Activated gamma-delta T cell (primary cell): ENCODE data around the gene SLA2.
A peak's percentile ranks its signal among the peaks of the same experiment; 100 is the strongest.
"Not testable (repeated sequence)": the region's sequence is repeated elsewhere in the genome, so short reads cannot be mapped to it uniquely, and the experiment has no call there.

ENCODE experiments used
- DNase-seq: peaks from one replicate; lab custom pipeline; 2025; lab: John Stamatoyannopoulos, UW

SLA2 gene

GRCh38 chr20:36574366-36575135 lies 71.4 kb downstream of the SLA2 start:
- DNase-seq: peak; percentile 34

GRCh38 chr20:36573798-36574365 lies 72.1 kb downstream of the SLA2 start:
- DNase-seq: peak; percentile 35

DNA sequence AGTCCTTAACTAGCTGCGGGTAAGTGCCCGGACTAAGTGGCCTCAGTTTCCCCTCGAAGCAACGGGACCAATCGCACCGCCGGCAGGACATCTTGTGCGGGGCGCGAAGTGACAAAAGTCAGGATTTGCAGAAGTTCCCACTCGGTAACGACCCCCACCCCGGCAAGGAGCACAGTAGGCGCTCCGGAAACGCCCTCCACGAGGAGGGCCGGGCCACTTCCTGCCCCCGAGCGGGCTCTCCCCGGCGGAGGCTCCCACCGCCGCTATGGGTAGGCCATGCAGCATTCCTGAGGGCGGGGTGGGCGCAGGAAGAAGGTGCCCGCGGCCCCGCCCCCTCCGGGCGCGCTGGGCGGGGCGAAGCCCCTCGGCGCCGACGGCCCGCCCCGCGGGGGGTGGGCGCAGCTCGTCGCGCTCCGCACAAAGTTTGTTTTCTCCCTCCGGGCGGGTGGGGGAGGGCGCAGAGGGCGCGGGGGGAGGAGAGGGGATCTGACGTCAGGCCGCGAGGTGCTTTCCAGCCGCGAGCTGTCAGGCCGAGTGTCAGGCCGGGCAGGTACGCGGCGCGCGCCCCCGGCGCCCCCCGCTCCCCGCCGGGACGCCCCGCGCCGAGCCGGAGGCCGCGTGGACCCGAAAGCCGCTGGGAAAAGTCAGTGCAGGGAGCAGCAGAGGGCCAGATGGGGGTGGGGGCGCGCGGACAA lies 72.7 kb downstream of the SLA2 start, which contains the start of gene TGIF2:
Gene TGIF2 (plus strand): TSS at position 495 of the 695 bp plus-strand sequence. CDS start 5,178 bp downstream, outside the sequence.
- peak; percentile 88 for DNase-seq

GRCh38 chr20:36572701-36573102 lies 73.3 kb downstream of the SLA2 start:
- DNase-seq: peak; percentile 27

DNA sequence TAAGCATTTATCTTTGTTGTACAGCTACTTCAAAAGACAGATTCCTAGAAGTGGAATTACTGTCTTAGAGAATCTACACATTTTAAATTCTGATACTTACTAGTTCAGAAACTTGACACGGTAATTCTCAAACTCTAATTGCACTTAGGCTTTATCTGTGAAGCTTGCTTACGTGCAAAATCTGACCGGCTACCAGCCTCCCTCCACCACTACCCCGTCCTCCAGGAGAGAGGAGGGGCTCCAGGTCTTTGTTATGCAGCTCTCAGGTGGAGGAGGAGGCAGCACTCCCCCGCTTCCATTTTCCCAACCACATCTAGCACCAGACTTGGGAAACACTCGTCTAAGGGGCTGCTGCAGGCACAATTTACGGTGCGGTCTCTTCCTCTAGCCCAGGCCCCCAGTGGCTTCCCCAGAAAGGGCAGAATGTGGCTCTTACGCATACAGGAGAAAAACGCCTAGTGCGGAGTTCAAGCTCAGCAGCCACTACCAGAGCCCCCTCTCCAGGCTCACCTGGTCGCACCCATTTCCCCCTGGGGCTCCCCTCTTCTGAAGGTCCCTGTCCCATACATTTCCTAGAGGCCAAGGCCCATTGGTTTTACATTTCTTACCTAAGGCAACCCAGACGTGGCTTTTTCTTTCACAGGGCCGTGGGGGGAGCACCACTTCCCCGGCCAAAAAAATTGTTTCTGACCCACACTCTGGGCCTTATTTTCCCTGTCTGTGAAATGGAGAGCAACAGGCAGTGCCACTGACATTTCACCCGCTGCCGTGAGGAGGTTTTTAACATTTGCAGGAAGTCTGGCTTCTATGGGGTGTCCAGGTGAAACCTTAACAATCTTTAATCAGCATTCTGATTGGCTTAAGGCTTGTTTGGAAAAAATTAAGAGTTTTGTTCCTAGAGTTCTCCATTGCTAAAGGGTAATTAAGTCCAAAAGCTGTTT lies 74.2 kb downstream of the SLA2 start:
- no peak for DNase-seq

- no peak for DNase-seq
Measured at GRCh38 chr20:36569847-36570429, 76.1 kb downstream of the SLA2 start.

GRCh38 chr20:36565520-36565919 lies 80.5 kb downstream of the SLA2 start:
- DNase-seq: no peak

- DNase-seq: not testable (repeated sequence)
Measured at GRCh38 chr20:36564726-36565121, 81.3 kb downstream of the SLA2 start.

DNA sequence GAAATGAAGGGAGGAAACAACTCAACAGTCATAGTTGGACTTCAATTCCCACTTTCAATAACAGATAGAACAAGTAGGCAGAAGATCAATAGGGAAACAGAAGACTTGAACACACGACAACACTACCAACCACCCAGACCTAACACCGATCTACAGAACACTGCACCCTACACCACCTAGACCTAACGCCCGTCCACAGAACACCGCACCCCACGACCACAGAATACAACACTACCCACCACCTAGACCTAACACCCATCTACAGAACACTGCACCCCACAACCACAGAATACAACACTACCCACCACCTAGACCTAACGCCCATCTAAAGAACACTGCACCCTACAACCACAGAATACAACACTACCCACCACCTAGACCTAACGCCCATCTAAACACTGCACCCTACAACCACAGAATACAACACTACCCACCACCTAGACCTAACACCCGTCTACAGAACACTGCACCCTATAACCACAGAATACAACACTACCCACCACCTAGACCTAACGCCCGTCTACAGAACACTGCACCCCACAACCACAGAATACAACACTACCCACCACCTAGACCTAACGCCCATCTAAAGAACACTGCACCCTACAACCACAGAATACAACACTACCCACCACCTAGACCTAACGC lies 81.8 kb downstream of the SLA2 start:
- DNase-seq: not testable (repeated sequence)

DNA sequence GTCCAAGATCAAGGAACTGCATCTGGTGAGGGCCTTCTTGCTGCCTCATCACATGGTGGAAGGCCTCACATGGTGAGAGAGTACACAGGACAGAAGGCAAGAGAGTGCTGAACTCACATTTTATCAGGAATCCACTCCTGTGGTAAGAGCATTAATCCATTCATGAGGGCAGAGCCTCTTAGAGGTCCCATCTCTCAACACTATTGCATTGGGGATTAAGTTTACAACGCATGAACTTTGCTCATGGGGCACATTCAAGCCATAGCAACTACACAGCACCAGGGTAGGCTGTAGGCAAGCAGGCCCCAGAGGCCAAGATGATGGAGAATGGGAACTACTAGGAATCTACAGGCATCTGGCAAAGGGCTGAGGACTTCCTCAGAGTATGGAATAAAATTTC lies 82.6 kb downstream of the SLA2 start:
- DNase-seq: no peak

- no peak for DNase-seq
Measured at GRCh38 chr20:36562724-36563123, 83.3 kb downstream of the SLA2 start.
